HL-60 (cell line): Measurements from ENCODE around the gene PYROXD2.

Experiments used
- DNase-seq, 2 experiments: peaks; one replicate each; pipeline ENCODE4 v3.0.0-alpha.2; 2010 to 2020; ENCODE audit warnings: low read depth in 1 of 2, low spot score in 1 of 2
- H3K27ac ChIP-seq: fragments of 250-450 bp; sonication (Bioruptor Pico); replicated peaks from 2 replicates; pipeline ENCODE4 v1.5.1; 2020; ENCODE audit warnings: mild to moderate bottlenecking, moderate library complexity
- H3K27me3 ChIP-seq: fragments of 250-450 bp; sonication (Bioruptor Pico); 2 replicates; pipeline ENCODE4 v1.5.1; 2021; ENCODE audit warnings: mild to moderate bottlenecking, moderate library complexity; ENCODE audit not compliant: insufficient read depth, poor library complexity, severe bottlenecking
- H3K4me3 ChIP-seq: replicated peaks from 2 replicates; pipeline ENCODE4 v1.5.1; 2011; ENCODE audit warnings: mild to moderate bottlenecking, control low read depth, low read length; ENCODE audit not compliant: insufficient read depth
- GABPA ChIP-seq: IDR thresholded peaks from 2 replicates; pipeline ENCODE4 v1.6.1; 2012; ENCODE audit warnings: low read depth
- POLR2AphosphoS5 ChIP-seq: IDR thresholded peaks from 2 replicates; pipeline ENCODE4 v1.6.1; 2012; ENCODE audit warnings: low read depth
- SPI1 ChIP-seq: IDR thresholded peaks from 2 replicates; pipeline ENCODE4 v1.6.1; 2012; ENCODE audit warnings: low read depth, mild to moderate bottlenecking, borderline replicate concordance
- TF ChIP-seq, protein P1 (sequence below): IDR thresholded peaks from 2 replicates; pipeline ENCODE4 v1.6.1; 2012; ENCODE audit warnings: low read depth; ENCODE audit not compliant: insufficient replicate concordance
- TF ChIP-seq, protein P2 (sequence below): IDR thresholded peaks from one replicate; pipeline ENCODE4 v1.5.1; 2011; ENCODE audit warnings: low read length, control low read depth, inconsistent platforms; ENCODE audit not compliant: insufficient read depth

PYROXD2 gene

DNA sequence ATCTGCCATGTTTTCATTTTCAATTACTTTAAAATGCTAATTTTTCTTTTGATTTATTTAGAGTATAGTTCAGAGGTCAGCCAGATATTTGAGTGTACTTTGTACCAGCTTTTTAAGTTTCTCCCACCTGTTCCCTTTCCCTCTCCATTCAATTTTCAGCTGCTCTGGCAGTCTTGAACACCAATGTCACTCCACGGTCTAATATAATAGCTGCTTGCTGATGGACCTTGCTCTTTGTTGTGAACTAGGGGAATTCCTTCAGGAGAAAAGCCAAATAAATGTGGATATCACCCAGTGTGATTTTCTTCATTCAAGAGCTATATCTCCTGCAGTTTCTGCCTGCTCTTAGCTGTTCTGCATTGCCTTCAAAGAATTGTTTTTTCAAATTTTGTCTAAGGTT is 35.6 kb upstream of the PYROXD2 start:
- TF ChIP-seq SPI1 (no peak), POLR2AphosphoS5 (no peak), GABPA (no peak)
- TF ChIP-seq, protein P1, sequence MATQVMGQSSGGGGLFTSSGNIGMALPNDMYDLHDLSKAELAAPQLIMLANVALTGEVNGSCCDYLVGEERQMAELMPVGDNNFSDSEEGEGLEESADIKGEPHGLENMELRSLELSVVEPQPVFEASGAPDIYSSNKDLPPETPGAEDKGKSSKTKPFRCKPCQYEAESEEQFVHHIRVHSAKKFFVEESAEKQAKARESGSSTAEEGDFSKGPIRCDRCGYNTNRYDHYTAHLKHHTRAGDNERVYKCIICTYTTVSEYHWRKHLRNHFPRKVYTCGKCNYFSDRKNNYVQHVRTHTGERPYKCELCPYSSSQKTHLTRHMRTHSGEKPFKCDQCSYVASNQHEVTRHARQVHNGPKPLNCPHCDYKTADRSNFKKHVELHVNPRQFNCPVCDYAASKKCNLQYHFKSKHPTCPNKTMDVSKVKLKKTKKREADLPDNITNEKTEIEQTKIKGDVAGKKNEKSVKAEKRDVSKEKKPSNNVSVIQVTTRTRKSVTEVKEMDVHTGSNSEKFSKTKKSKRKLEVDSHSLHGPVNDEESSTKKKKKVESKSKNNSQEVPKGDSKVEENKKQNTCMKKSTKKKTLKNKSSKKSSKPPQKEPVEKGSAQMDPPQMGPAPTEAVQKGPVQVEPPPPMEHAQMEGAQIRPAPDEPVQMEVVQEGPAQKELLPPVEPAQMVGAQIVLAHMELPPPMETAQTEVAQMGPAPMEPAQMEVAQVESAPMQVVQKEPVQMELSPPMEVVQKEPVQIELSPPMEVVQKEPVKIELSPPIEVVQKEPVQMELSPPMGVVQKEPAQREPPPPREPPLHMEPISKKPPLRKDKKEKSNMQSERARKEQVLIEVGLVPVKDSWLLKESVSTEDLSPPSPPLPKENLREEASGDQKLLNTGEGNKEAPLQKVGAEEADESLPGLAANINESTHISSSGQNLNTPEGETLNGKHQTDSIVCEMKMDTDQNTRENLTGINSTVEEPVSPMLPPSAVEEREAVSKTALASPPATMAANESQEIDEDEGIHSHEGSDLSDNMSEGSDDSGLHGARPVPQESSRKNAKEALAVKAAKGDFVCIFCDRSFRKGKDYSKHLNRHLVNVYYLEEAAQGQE: no peak
- TF ChIP-seq, protein P2, sequence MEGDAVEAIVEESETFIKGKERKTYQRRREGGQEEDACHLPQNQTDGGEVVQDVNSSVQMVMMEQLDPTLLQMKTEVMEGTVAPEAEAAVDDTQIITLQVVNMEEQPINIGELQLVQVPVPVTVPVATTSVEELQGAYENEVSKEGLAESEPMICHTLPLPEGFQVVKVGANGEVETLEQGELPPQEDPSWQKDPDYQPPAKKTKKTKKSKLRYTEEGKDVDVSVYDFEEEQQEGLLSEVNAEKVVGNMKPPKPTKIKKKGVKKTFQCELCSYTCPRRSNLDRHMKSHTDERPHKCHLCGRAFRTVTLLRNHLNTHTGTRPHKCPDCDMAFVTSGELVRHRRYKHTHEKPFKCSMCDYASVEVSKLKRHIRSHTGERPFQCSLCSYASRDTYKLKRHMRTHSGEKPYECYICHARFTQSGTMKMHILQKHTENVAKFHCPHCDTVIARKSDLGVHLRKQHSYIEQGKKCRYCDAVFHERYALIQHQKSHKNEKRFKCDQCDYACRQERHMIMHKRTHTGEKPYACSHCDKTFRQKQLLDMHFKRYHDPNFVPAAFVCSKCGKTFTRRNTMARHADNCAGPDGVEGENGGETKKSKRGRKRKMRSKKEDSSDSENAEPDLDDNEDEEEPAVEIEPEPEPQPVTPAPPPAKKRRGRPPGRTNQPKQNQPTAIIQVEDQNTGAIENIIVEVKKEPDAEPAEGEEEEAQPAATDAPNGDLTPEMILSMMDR: no peak
- peaks cover 2% of the 10 kb centered on the region for H3K27me3 ChIP-seq
- DNase-seq: no peak
- H3K4me3 ChIP-seq: no peak overlapping the region
- no peak overlapping the region for H3K27ac ChIP-seq

DNA sequence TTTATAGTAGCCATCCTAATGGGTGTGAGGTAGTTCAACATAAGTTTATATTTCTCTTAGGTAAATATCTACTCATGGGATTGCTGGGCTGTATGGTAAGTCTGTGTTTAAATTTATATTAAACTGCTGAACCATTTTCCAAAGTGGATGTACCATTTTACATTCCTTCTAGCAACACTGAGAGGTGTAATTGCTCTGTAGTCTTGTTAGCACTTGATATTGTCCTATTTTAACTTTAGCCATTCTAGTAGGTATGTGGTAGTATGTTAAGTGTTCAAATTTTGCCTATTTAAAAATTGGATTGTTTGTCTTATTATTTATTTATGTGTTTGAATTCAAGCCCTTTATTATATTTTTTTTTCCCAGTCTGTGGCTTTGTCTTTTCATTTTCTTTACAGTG is 34.3 kb upstream of the PYROXD2 start:
- Histone ChIP-seq H3K27me3 (peaks cover 2% of the 10 kb centered on the region), H3K4me3 (no peak overlapping the region), H3K27ac (no peak overlapping the region)
- DNase-seq: no peak
- TF ChIP-seq, protein P1: no peak
- TF ChIP-seq, protein P2: no peak
- TF ChIP-seq POLR2AphosphoS5 (no peak), SPI1 (no peak), GABPA (no peak)

DNA sequence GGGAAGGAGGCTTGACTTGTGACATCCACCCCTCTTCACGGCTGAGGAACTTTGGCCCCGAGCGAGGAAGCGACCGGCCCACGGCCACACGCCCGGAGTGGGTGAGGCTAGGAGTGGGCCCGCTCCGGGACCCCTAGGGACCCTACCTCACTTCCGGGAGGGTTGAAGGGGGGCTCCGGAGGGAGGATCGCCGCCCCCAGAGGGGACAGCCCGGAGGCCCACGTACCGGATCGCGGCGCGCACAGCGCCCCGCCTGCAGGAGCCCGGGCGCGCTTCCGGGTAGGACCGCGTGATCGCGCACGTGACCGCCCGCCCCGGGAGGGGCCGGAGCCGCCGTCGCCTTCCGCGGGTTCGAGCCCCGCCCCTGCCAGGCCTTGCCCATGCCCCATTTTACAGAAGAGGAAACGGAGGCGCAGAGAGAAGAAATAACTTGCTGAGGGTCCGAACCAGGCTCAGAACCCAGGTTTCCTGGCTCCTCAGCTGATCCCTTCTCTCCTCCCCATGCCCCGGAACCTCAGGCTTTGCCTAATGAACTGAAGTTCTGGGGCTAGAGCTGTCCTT is 31.8 kb upstream of the PYROXD2 start, which contains the start of gene HPS1:
HPS1 (minus strand) TSS at position 275 of the 561 bp plus-strand sequence. CDS start 3,695 bp downstream, outside the sequence.
- DNase-seq: peak; percentile 70 to 73
- TF ChIP-seq GABPA (no peak), SPI1 (no peak), POLR2AphosphoS5 (no peak; the same call in 1 of the 2 replicates)
- TF ChIP-seq, protein P2: no peak
- TF ChIP-seq, protein P1: no peak
- Histone ChIP-seq H3K27me3 (peaks cover 2% of the 10 kb centered on the region), H3K27ac (peak within 1 kb of the TSS; percentile 90), H3K4me3 (peak within 1 kb of the TSS; percentile 71)
